GM23338 (cell line): ENCODE measurements around the gene PEDS1. TPM values are rescaled to one million over a fixed set of nuclear protein-coding genes. Genes with fewer than 3 reads are reported as not detected.

ENCODE experiments used
- ATAC-seq: fragments of 200-7000 bp; cut with Tn5 transposase; 3 replicates; pipeline ENCODE4 v1.9.1; 2020
- DNase-seq: peaks from one replicate; pipeline ENCODE4 v3.0.0-alpha.2; 2015; ENCODE audit warnings: low spot score
- H2AFZ ChIP-seq: fragments of 200-600 bp; sonication (generic); 2 replicates; pipeline ENCODE4 v1.8.0; 2016; ENCODE audit warnings: antibody characterized with exemption, mild to moderate bottlenecking, moderate library complexity
- H3F3A ChIP-seq: fragments of 200-600 bp; sonication (generic); replicated peaks from 2 replicates; pipeline ENCODE4 v1.8.0; 2017; ENCODE audit warnings: antibody characterized with exemption, mixed run types, low read depth
- H3K27ac ChIP-seq: fragments of 200-600 bp; sonication (generic); 2 replicates; pipeline ENCODE4 v1.6.1; 2016; ENCODE audit warnings: low read depth
- H3K27me3 ChIP-seq: fragments of 200-600 bp; sonication (generic); 2 replicates; pipeline ENCODE4 v1.8.0; 2016; ENCODE audit warnings: mild to moderate bottlenecking, mixed run types, moderate library complexity; ENCODE audit not compliant: insufficient read depth
- H3K36me3 ChIP-seq: fragments of 200-600 bp; sonication (generic); 2 replicates; pipeline ENCODE4 v1.8.0; 2016; ENCODE audit warnings: mild to moderate bottlenecking; ENCODE audit not compliant: insufficient read depth
- H3K4me1 ChIP-seq: fragments of 200-600 bp; sonication (generic); 2 replicates; pipeline ENCODE4 v1.8.0; 2016; ENCODE audit warnings: mild to moderate bottlenecking, moderate library complexity; ENCODE audit not compliant: insufficient read depth
- H3K4me2 ChIP-seq: fragments of 200-600 bp; sonication (generic); 2 replicates; pipeline ENCODE4 v1.7.1; 2017; ENCODE audit warnings: mixed run types
- H3K4me3 ChIP-seq: fragments of 200-600 bp; sonication (generic); 2 replicates; pipeline ENCODE4 v1.6.1; 2016; ENCODE audit warnings: mixed run types
- H3K79me2 ChIP-seq: fragments of 200-600 bp; sonication (generic); replicated peaks from 2 replicates; pipeline ENCODE4 v1.8.0; 2017; ENCODE audit warnings: mild to moderate bottlenecking; ENCODE audit not compliant: insufficient read depth
- H3K9me2 ChIP-seq: fragments of 200-600 bp; sonication (generic); 2 replicates; pipeline ENCODE4 v1.8.0; 2017; ENCODE audit not compliant: insufficient read depth
- H4K20me1 ChIP-seq: fragments of 200-600 bp; sonication (generic); replicated peaks from 2 replicates; pipeline ENCODE4 v1.8.0; 2017; ENCODE audit warnings: mild to moderate bottlenecking; ENCODE audit not compliant: insufficient read depth
- H3K27ac Mint-ChIP-seq: 2 replicates; pipeline ENCODE4 v1.8.0; 2020; ENCODE audit warnings: inconsistent platforms, mild to moderate bottlenecking, moderate library complexity, mixed read lengths
- H3K27me3 Mint-ChIP-seq: 3 replicates; pipeline ENCODE4 v1.8.0; 2022; ENCODE audit warnings: low read depth, mild to moderate bottlenecking, moderate library complexity, mixed read lengths, inconsistent platforms; ENCODE audit not compliant: insufficient read depth, poor library complexity
- H3K36me3 Mint-ChIP-seq: 3 replicates; pipeline ENCODE4 v1.8.0; 2021; ENCODE audit warnings: low read depth, mild to moderate bottlenecking, inconsistent platforms, moderate library complexity, mixed read lengths
- H3K4me1 Mint-ChIP-seq: 3 replicates; pipeline ENCODE4 v1.8.0; 2020; ENCODE audit warnings: mild to moderate bottlenecking, inconsistent platforms, mixed read lengths
- H3K4me3 Mint-ChIP-seq: 3 replicates; pipeline ENCODE4 v1.8.0; 2021; ENCODE audit warnings: moderate library complexity, mild to moderate bottlenecking, inconsistent platforms, mixed read lengths
- H3K9me3 Mint-ChIP-seq: 3 replicates; pipeline ENCODE4 v1.8.0; 2020; ENCODE audit warnings: moderate library complexity, mild to moderate bottlenecking, inconsistent platforms, mixed read lengths
- CREB1 ChIP-seq: fragments of 250-450 bp; sonication (Bioruptor Pico); IDR thresholded peaks from 2 replicates; pipeline ENCODE4 v1.5.0; 2020; ENCODE audit warnings: low read depth, mild to moderate bottlenecking, moderate library complexity
- CTCF ChIP-seq, 2 experiments: fragments of 200-600 bp in 1 of 2; sonication (generic) in 1 of 2; conservative IDR thresholded peaks; 2 replicates each; pipeline versions ENCODE4 v1.5.1 to v1.6.1; 2016 to 2017; ENCODE audit warnings: antibody characterized with exemption in 2 of 2, low read depth in 2 of 2, mild to moderate bottlenecking in 2 of 2, moderate library complexity in 1 of 2
- ETS1 ChIP-seq: IDR thresholded peaks from 2 replicates; pipeline ENCODE4 v1.6.1; 2016; ENCODE audit warnings: antibody characterized with exemption
- EZH2 ChIP-seq: fragments of 200-600 bp; sonication (generic); IDR thresholded peaks from one replicate; pipeline ENCODE4 v1.8.0; 2017; ENCODE audit warnings: antibody characterized with exemption, mild to moderate bottlenecking, low read depth; ENCODE audit not compliant: unreplicated experiment
- EZH2phosphoT487 ChIP-seq: fragments of 200-600 bp; sonication (generic); IDR thresholded peaks from one replicate; pipeline ENCODE4 v1.8.1; 2018; ENCODE audit warnings: antibody characterized with exemption; ENCODE audit not compliant: unreplicated experiment
- JUNB ChIP-seq: IDR thresholded peaks from one replicate; pipeline ENCODE4 v1.6.1; 2016; ENCODE audit warnings: antibody characterized with exemption; ENCODE audit not compliant: unreplicated experiment
- NANOG ChIP-seq: IDR thresholded peaks from 2 replicates; pipeline ENCODE4 v1.6.1; 2016; ENCODE audit warnings: antibody characterized with exemption, borderline replicate concordance
- POLR2AphosphoS5 ChIP-seq: IDR thresholded peaks from 2 replicates; pipeline ENCODE4 v1.6.1; 2016; ENCODE audit warnings: antibody characterized with exemption, low read depth
- REST ChIP-seq: IDR thresholded peaks from one replicate; pipeline ENCODE4 v1.6.1; 2018; ENCODE audit warnings: antibody characterized with exemption; ENCODE audit not compliant: unreplicated experiment
- STAT1 ChIP-seq: IDR thresholded peaks from one replicate; pipeline ENCODE4 v1.6.1; 2016; ENCODE audit warnings: antibody characterized with exemption; ENCODE audit not compliant: unreplicated experiment
- ZNF114 ChIP-seq: fragments of 250-450 bp; sonication (Bioruptor Pico); IDR thresholded peaks from 2 replicates; pipeline ENCODE4 v1.5.0; 2020; ENCODE audit warnings: mild to moderate bottlenecking, moderate library complexity
- ZNF331 ChIP-seq: fragments of 250-450 bp; sonication (Bioruptor Pico); IDR thresholded peaks from 2 replicates; pipeline ENCODE4 v1.5.0; 2020; ENCODE audit warnings: low read depth, mild to moderate bottlenecking, moderate library complexity
- polyA plus RNA-seq: library from polyadenylated mRNA; unstranded; fragments of >200 nt; fragmentation: Nextera tagmentation; extraction: Ambion mirVana; gene quantifications from 2 replicates; pipeline ENCODE4 v1.2.1, GENCODE V29; 2016
- total RNA-seq: library from RNA; depleted of rRNA; stranded (reverse); fragments of >200 nt; shearing (Covaris generic); gene quantifications from 2 replicates; pipeline ENCODE4 v1.2.3, GENCODE V29; 2014

The PEDS1 gene
- total and polyA plus RNA-seq, 2 experiments from 2014 or later = 34.5 to 43.6 TPM

GRCh38 chr20:50195524-50196120 lies 42.1 kb upstream of the PEDS1 start:
- TF ChIP-seq CREB1 (CRISPR knock-in tag) = no peak
- TF ChIP-seq ETS1 = no peak
- no peak for TF ChIP-seq ZNF114
- TF ChIP-seq JUNB = no peak
- TF ChIP-seq ZNF331 (CRISPR knock-in tag) = no peak
- no peak for TF ChIP-seq POLR2AphosphoS5
- no peak for TF ChIP-seq EZH2phosphoT487
- no peak for TF ChIP-seq EZH2
- TF ChIP-seq STAT1 = no peak
- TF ChIP-seq NANOG = no peak
- TF ChIP-seq CTCF (conservative IDR thresholded peaks at IDR 0.05; ENCODE audit: low read depth in 2 of 2) = no peak
- no peak for TF ChIP-seq REST
- H3K27me3 ChIP-seq = no peaks in the 10 kb centered on the region
- ATAC-seq = no peak

More at GRCh38 chr20:50195524-50196120, 42.1 kb upstream of the PEDS1 start:
- no peak overlapping the region for H3K4me2 ChIP-seq
- Mint-ChIP-seq H3K27me3 (peaks cover 13% of the 10 kb centered on the region), H3K27ac (no peak overlapping the region; the same call in 1 of the 2 replicates), H3K36me3 (peaks cover 36% of the 10 kb centered on the region), H3K9me3 (peaks cover 21% of the 10 kb centered on the region), H3K4me3 (no peak overlapping the region; the same call in 2 of the 3 replicates), H3K4me1 (peaks cover 48% of the 10 kb centered on the region)
- H3K36me3 ChIP-seq = no peaks in the 10 kb centered on the region
- H3K9me2 ChIP-seq = no peaks in the 10 kb centered on the region
- no peaks in the 10 kb centered on the region; the same call in 1 of the 2 replicates for H4K20me1 ChIP-seq
- no peak for DNase-seq
- peaks cover 23% of the 10 kb centered on the region for H3K4me1 ChIP-seq
- H3K27ac ChIP-seq = 0 out of 2 replicates have a peak overlapping the region, but pooled peaks have one; percentile 26
- H2AFZ ChIP-seq = no peak overlapping the region
- H3K4me3 ChIP-seq = no peak overlapping the region
- H3F3A ChIP-seq = 0 out of 2 replicates have a peak, but pooled peaks cover 8% of the 10 kb centered on the region
- peaks cover 29% of the 10 kb centered on the region for H3K79me2 ChIP-seq
